ENCODE measurements around the gene PDZRN3. TPM values are rescaled to one million over a fixed set of nuclear protein-coding genes. Genes with fewer than 3 reads are reported as not detected.

Gene PDZRN3
- total and polyA plus RNA-seq, 4 donors = 0.69 to 1.8 (median 0.92) TPM

GRCh38 chr3:73426606-73427005, 198.1 kb downstream of the PDZRN3 start:
- no peak for DNase-seq (ENCODE audit: low spot score)
- Histone ChIP-seq H3K9ac (ENCODE audit: low read depth in 1 of 2, low read length in 2 of 2) (no peak overlapping the region), H3K9me3 (ENCODE audit: control insufficient read depth in 4 of 4, low read length in 3 of 4) (peaks cover 0 to 4% (median 1%) of the 10 kb centered on the region in 4 donors), H3K4me1 (ENCODE audit: control insufficient read depth in 4 of 4, insufficient read depth in 4 of 4, low read length in 3 of 4) (no peaks in the 10 kb centered on the region), H3K36me3 (ENCODE audit: control insufficient read depth in 4 of 4, insufficient read depth in 3 of 4, low read depth in 1 of 4, low read length in 3 of 4) (no peaks in the 10 kb centered on the region), H3K4me3 (ENCODE audit: low read depth in 1 of 3, low read length in 3 of 3) (no peak overlapping the region), H3K27me3 (ENCODE audit: control insufficient read depth in 4 of 4, insufficient read depth in 4 of 4, low read length in 3 of 4) (no peaks in the 10 kb centered on the region), H3K27ac (ENCODE audit: low read depth in 1 of 2, low read length in 2 of 2) (no peak overlapping the region)
- WGBS = 62% methylated on average over 7 of the region's 7 CpGs
- no peak for TF ChIP-seq FOXA1 (IDR thresholded peaks at IDR 0.05)
- TF ChIP-seq, protein P1, sequence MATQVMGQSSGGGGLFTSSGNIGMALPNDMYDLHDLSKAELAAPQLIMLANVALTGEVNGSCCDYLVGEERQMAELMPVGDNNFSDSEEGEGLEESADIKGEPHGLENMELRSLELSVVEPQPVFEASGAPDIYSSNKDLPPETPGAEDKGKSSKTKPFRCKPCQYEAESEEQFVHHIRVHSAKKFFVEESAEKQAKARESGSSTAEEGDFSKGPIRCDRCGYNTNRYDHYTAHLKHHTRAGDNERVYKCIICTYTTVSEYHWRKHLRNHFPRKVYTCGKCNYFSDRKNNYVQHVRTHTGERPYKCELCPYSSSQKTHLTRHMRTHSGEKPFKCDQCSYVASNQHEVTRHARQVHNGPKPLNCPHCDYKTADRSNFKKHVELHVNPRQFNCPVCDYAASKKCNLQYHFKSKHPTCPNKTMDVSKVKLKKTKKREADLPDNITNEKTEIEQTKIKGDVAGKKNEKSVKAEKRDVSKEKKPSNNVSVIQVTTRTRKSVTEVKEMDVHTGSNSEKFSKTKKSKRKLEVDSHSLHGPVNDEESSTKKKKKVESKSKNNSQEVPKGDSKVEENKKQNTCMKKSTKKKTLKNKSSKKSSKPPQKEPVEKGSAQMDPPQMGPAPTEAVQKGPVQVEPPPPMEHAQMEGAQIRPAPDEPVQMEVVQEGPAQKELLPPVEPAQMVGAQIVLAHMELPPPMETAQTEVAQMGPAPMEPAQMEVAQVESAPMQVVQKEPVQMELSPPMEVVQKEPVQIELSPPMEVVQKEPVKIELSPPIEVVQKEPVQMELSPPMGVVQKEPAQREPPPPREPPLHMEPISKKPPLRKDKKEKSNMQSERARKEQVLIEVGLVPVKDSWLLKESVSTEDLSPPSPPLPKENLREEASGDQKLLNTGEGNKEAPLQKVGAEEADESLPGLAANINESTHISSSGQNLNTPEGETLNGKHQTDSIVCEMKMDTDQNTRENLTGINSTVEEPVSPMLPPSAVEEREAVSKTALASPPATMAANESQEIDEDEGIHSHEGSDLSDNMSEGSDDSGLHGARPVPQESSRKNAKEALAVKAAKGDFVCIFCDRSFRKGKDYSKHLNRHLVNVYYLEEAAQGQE (IDR thresholded peaks at IDR 0.05) = no peak
- TF ChIP-seq NR2F2 (IDR thresholded peaks at IDR 0.05) = no peak
- no peak for TF ChIP-seq ATF3 (IDR thresholded peaks at IDR 0.05)
- TF ChIP-seq RAD21 (IDR thresholded peaks at IDR 0.05) = no peak
- no peak for TF ChIP-seq TAF1 (conservative IDR thresholded peaks at IDR 0.05)
- TF ChIP-seq HNF4G (IDR thresholded peaks at IDR 0.05) = no peak
- TF ChIP-seq, protein P2, sequence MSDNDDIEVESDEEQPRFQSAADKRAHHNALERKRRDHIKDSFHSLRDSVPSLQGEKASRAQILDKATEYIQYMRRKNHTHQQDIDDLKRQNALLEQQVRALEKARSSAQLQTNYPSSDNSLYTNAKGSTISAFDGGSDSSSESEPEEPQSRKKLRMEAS (IDR thresholded peaks at IDR 0.05) = no peak
- no peak for TF ChIP-seq JUND (IDR thresholded peaks at IDR 0.05)
- no peak for TF ChIP-seq ZBTB33 (IDR thresholded peaks at IDR 0.05)
- TF ChIP-seq RXRA (IDR thresholded peaks at IDR 0.05) = no peak
- TF ChIP-seq HNF4A (conservative IDR thresholded peaks at IDR 0.05) = no peak
- no peak for TF ChIP-seq YY1 (IDR thresholded peaks at IDR 0.05)
- TF ChIP-seq, protein P3, sequence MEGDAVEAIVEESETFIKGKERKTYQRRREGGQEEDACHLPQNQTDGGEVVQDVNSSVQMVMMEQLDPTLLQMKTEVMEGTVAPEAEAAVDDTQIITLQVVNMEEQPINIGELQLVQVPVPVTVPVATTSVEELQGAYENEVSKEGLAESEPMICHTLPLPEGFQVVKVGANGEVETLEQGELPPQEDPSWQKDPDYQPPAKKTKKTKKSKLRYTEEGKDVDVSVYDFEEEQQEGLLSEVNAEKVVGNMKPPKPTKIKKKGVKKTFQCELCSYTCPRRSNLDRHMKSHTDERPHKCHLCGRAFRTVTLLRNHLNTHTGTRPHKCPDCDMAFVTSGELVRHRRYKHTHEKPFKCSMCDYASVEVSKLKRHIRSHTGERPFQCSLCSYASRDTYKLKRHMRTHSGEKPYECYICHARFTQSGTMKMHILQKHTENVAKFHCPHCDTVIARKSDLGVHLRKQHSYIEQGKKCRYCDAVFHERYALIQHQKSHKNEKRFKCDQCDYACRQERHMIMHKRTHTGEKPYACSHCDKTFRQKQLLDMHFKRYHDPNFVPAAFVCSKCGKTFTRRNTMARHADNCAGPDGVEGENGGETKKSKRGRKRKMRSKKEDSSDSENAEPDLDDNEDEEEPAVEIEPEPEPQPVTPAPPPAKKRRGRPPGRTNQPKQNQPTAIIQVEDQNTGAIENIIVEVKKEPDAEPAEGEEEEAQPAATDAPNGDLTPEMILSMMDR (IDR thresholded peaks at IDR 0.05; ENCODE audit: low read depth, low read length, missing input control) = no peak
- TF ChIP-seq GABPA (IDR thresholded peaks at IDR 0.05 in 1 of 2, conservative IDR thresholded peaks at IDR 0.05 in 1 of 2) = no peak
- no peak for TF ChIP-seq FOXA2 (IDR thresholded peaks at IDR 0.05)
- no peak for TF ChIP-seq EGR1 (IDR thresholded peaks at IDR 0.05; ENCODE audit: low read depth in 2 of 2)
- TF ChIP-seq SP1 (IDR thresholded peaks at IDR 0.05) = no peak
